Measurements from ENCODE around the gene SLC2A9. TPM values are rescaled to one million over a fixed set of nuclear protein-coding genes. Genes with fewer than 3 reads are reported as not detected.

Gene SLC2A9
- total and polyA plus RNA-seq, 2 of the 13 experiments (the other 11 are each of a cell fraction or from before 2014, with no cell fraction given): 36.2 to 42.3 TPM

GRCh38 chr4:10034612-10035104 is 13.4 kb upstream of the SLC2A9 start:
- WGBS (ENCODE audit: low lambda C conversion rate): 100% methylated on average over 1 of the region's 5 CpGs
- no peak for FAIRE-seq
- ChIA-PET CTCF (ENCODE audit: low intra/inter-chr PET ratio, low total read pairs) (no interaction called here), POLR2A (interaction anchor here (1.1 to 1.3 kb wide), 2 partner anchors 10 to 15 kb away, joined by 3 read pairs; no protein-coding TSS in a partner anchor)
- Histone ChIP-seq H3K4me2 (ENCODE audit: low read depth, low read length) (no peak overlapping the region), H3K4me1 (ENCODE audit: insufficient read depth, low read length) (peaks cover 54% of the 10 kb centered on the region), H4K20me1 (ENCODE audit: insufficient read depth, low read length) (no peaks in the 10 kb centered on the region), H3K9ac (ENCODE audit: insufficient read depth, low read depth, low read length) (no peak overlapping the region), H3K36me3 (replicated peaks in 1 of 2; ENCODE audit: control insufficient read depth in 1 of 2, insufficient read depth in 2 of 2, low read length in 2 of 2) (no peaks in the 10 kb centered on the region), H3K4me3 (replicated peaks in 1 of 3; ENCODE audit: insufficient read depth in 1 of 3, low read depth in 2 of 3, low read length in 3 of 3) (no peak overlapping the region), H2AFZ (ENCODE audit: low read length) (no peak overlapping the region), H3K79me2 (ENCODE audit: insufficient read depth, low read length) (no peaks in the 10 kb centered on the region), H3K27me3 (ENCODE audit: control insufficient read depth in 1 of 2, insufficient read depth in 2 of 2, low read length in 2 of 2) (no peaks in the 10 kb centered on the region), H3K27ac (ENCODE audit: extremely low read length, insufficient read depth, low read length) (no peak overlapping the region), H3K9me3 (ENCODE audit: low read length) (no peaks in the 10 kb centered on the region)
- TF ChIP-seq ZNF768 (CRISPR knock-in tag; IDR thresholded peaks at IDR 0.05) (peak; percentile 95), ZMYM3 (CRISPR knock-in tag; IDR thresholded peaks at IDR 0.05) (peak; percentile 38; the same call in 1 of the 2 replicates), EED (CRISPR knock-in tag; IDR thresholded peaks at IDR 0.05) (no peak)
- no peak for DNase-seq (ENCODE audit: low spot score)
- intact Hi-C loops (cut with micrococcal nuclease; ENCODE audit: unreplicated experiment): no loop called here
- ATAC-seq: no peak
- in situ Hi-C loops (cut with HindIII; ENCODE audit: extremely low pct_ligation_motif_present, low pct_unique_long_range_greater_than_20kb): no loop called here
- no TSS peak for BruUV-seq (replicated peaks)

GRCh38 chr4:10034136-10034535 is 12.8 kb upstream of the SLC2A9 start:
- in situ Hi-C loops (cut with HindIII; ENCODE audit: extremely low pct_ligation_motif_present, low pct_unique_long_range_greater_than_20kb): no loop called here
- WGBS (ENCODE audit: low lambda C conversion rate): 95% methylated on average over 9 of the region's 10 CpGs
- no peaks in the 10 kb centered on the region for H4K20me1 ChIP-seq (ENCODE audit: insufficient read depth, low read length)
- H3K9me3 ChIP-seq (ENCODE audit: low read length): no peaks in the 10 kb centered on the region
- FAIRE-seq: no peak
- no peak overlapping the region for H3K4me2 ChIP-seq (ENCODE audit: low read depth, low read length)
- no peaks in the 10 kb centered on the region for H3K27me3 ChIP-seq (ENCODE audit: control insufficient read depth in 1 of 2, insufficient read depth in 2 of 2, low read length in 2 of 2)
- intact Hi-C loops (cut with micrococcal nuclease; ENCODE audit: unreplicated experiment): no loop called here
- H3K79me2 ChIP-seq (ENCODE audit: insufficient read depth, low read length): no peaks in the 10 kb centered on the region
- no peak for ATAC-seq
- H3K36me3 ChIP-seq (replicated peaks in 1 of 2; ENCODE audit: control insufficient read depth in 1 of 2, insufficient read depth in 2 of 2, low read length in 2 of 2): no peaks in the 10 kb centered on the region
- H2AFZ ChIP-seq (ENCODE audit: low read length): no peak overlapping the region
- DNase-seq (ENCODE audit: low spot score): no peak
- peaks cover 55% of the 10 kb centered on the region for H3K4me1 ChIP-seq (ENCODE audit: insufficient read depth, low read length)
- no peak overlapping the region for H3K9ac ChIP-seq (ENCODE audit: insufficient read depth, low read depth, low read length)
- CTCF ChIA-PET (ENCODE audit: low intra/inter-chr PET ratio, low total read pairs): no interaction called here
- POLR2A ChIA-PET: no interaction called here
- BruUV-seq (replicated peaks): no TSS peak
- H3K4me3 ChIP-seq (replicated peaks in 1 of 3; ENCODE audit: insufficient read depth in 1 of 3, low read depth in 2 of 3, low read length in 3 of 3): no peak overlapping the region
- H3K27ac ChIP-seq (ENCODE audit: extremely low read length, insufficient read depth, low read length): no peak overlapping the region
- TF ChIP-seq PLSCR1 (CRISPR knock-in tag; IDR thresholded peaks at IDR 0.05; ENCODE audit: borderline replicate concordance): no peak
- TF ChIP-seq ZNF646 (CRISPR knock-in tag; IDR thresholded peaks at IDR 0.05): no peak
- no peak for TF ChIP-seq ATAD3A (CRISPR knock-in tag; IDR thresholded peaks at IDR 0.05)
- TF ChIP-seq MLLT10 (CRISPR knock-in tag; IDR thresholded peaks at IDR 0.05): no peak
- TF ChIP-seq ATF6 (CRISPR knock-in tag; conservative IDR thresholded peaks at IDR 0.05): no peak
- no peak for TF ChIP-seq NCOA2 (CRISPR knock-in tag; IDR thresholded peaks at IDR 0.05)
- no peak for TF ChIP-seq KDM6A (CRISPR knock-in tag; IDR thresholded peaks at IDR 0.05; ENCODE audit: low read depth)

All from HepG2 (cell line).